ENCODE results near the gene PXMP4. TPM values are rescaled to one million over a fixed set of nuclear protein-coding genes. Genes with fewer than 3 reads are reported as not detected.

Gene PXMP4
- total RNA-seq, 1 experiment from 2014 or later = 5.7 TPM

DNA sequence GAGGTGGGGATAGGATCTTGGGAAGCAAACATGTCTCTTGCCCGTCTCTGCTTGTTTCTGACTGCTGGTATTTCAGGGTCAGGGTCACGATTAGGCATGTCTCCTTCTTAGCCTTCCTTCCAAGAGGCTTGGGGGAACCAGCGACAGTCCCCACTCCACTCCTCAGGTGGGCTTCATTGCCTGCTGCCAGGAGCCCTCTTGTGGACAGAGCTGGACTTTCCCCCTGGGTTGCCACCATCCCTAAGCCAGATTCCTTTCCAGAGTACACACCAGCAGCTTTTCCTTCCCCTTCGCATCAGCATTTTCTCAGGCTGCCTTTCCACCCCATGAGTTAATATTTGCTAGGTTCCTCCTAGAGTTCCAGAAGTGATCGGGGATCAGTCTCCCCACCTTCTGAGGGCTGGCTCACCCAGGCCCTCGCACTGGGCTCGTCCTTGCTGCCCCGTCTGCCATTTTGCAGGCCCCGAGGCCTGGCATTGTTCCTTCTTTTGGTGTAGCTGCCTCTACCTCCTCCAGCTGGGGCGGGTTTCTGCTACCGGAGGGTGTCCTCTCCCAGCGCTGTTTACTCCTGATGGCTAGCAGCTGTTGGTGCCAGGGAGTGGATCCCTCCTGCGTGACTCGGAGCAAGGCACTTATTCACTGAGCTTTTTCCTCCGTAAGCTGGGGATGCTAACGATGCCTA, 66.8 kb downstream of the PXMP4 start:
- Histone ChIP-seq H3K27ac (ENCODE audit: insufficient read length, low read depth, low read length) (no peak overlapping the region), H4K8ac (replicated peaks; ENCODE audit: insufficient read length, low read depth, low read length) (no peak overlapping the region), H3K14ac (ENCODE audit: insufficient read depth, low read length) (no peak overlapping the region), H2BK15ac (ENCODE audit: low read depth, low read length) (no peak overlapping the region), H4K91ac (ENCODE audit: insufficient read length, low read depth, low read length) (no peak overlapping the region), H3K56ac (ENCODE audit: insufficient read length, low read depth, low read length) (no peak overlapping the region), H3T11ph (ENCODE audit: low read length) (no peak overlapping the region), H3K9me3 (ENCODE audit: control insufficient read depth, low read depth, low read length) (no peaks in the 10 kb centered on the region), H3K27me3 (ENCODE audit: insufficient read depth, low read length) (no peaks in the 10 kb centered on the region), H3K18ac (ENCODE audit: insufficient read length, low read depth, low read length) (no peak overlapping the region), H2BK5ac (ENCODE audit: insufficient read length, low read length) (no peak overlapping the region), H3K4ac (ENCODE audit: low read depth, low read length) (no peak overlapping the region), H2BK20ac (ENCODE audit: low read depth, low read length, poor library complexity, severe bottlenecking) (no peak overlapping the region), H2AFZ (ENCODE audit: low read length) (no peak overlapping the region), H4K20me1 (ENCODE audit: control insufficient read depth, insufficient read depth, insufficient read length) (no peaks in the 10 kb centered on the region), H3K23me2 (ENCODE audit: insufficient read length, low read depth, low read length, poor library complexity, severe bottlenecking) (no peaks in the 10 kb centered on the region), H3K23ac (ENCODE audit: insufficient read length, low read depth, low read length) (no peak overlapping the region), H2AK5ac (ENCODE audit: insufficient read length, low read length) (no peak overlapping the region), H2BK120ac (ENCODE audit: low read depth, low read length, poor library complexity, severe bottlenecking) (no peak overlapping the region), H3K79me2 (ENCODE audit: insufficient read depth, low read length) (no peaks in the 10 kb centered on the region), H3K4me1 (ENCODE audit: insufficient read depth, low read length) (no peaks in the 10 kb centered on the region), H3K79me1 (ENCODE audit: insufficient read depth, low read depth, low read length, poor library complexity, severe bottlenecking) (no peaks in the 10 kb centered on the region), H3K9ac (ENCODE audit: extremely low read depth, insufficient read length, low read length) (no peak overlapping the region), H4K5ac (ENCODE audit: insufficient read length, low read depth, low read length) (no peak overlapping the region), H3K4me2 (ENCODE audit: insufficient read depth, insufficient read length, low read length) (no peak overlapping the region), H2BK12ac (ENCODE audit: insufficient read length, low read depth, low read length) (no peak overlapping the region)
- Mint-ChIP-seq H3K27ac (peak overlapping the region in 2 of 3 experiments; percentile 81; a peak in 2 of 7 replicates), H3K9me3 (no peaks in the 10 kb centered on the region; a peak in 1 of 5 replicates), H3K4me1 (peaks cover 28 to 30% of the 10 kb centered on the region in 2 experiments), H3K4me3 (no peak overlapping the region), H3K36me3 (ENCODE audit: insufficient read depth in 1 of 3, low read depth in 3 of 3) (peaks cover 0 to 23% (median 0%) of the 10 kb centered on the region in 3 experiments; a peak in 2 of 7 replicates), H3K27me3 (ENCODE audit: low read depth) (no peaks in the 10 kb centered on the region)
- TF ChIP-seq, protein P1, sequence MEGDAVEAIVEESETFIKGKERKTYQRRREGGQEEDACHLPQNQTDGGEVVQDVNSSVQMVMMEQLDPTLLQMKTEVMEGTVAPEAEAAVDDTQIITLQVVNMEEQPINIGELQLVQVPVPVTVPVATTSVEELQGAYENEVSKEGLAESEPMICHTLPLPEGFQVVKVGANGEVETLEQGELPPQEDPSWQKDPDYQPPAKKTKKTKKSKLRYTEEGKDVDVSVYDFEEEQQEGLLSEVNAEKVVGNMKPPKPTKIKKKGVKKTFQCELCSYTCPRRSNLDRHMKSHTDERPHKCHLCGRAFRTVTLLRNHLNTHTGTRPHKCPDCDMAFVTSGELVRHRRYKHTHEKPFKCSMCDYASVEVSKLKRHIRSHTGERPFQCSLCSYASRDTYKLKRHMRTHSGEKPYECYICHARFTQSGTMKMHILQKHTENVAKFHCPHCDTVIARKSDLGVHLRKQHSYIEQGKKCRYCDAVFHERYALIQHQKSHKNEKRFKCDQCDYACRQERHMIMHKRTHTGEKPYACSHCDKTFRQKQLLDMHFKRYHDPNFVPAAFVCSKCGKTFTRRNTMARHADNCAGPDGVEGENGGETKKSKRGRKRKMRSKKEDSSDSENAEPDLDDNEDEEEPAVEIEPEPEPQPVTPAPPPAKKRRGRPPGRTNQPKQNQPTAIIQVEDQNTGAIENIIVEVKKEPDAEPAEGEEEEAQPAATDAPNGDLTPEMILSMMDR (conservative IDR thresholded peaks at IDR 0.05) = peak; percentile 97
- peak; percentile 85 for DNase-seq
- WGBS (ENCODE audit: extremely low coverage, insufficient read length, low lambda C conversion rate) = no CpG with 5 or more reads among the region's 16 CpGs

Other genes starting within 250 kb of the PXMP4 start
- 10.9 and 11.2 TPM in 2 replicates for gene CBFA2T2, start 230.2 kb downstream of the PXMP4 start, total RNA-seq (2021)
- 0.24 and 0.26 TPM in 2 replicates for gene C20orf144, start 58.0 kb downstream of the PXMP4 start, total RNA-seq (2021)
- 0.46 and 0.55 TPM in 2 replicates for gene ACTL10, start 53.4 kb downstream of the PXMP4 start, total RNA-seq (2021)
- gene NECAB3, start 45.9 kb downstream of the PXMP4 start, total RNA-seq (2021) = 51.5 and 57.7 TPM in 2 replicates
- 57.9 and 58.7 TPM in 2 replicates for gene E2F1, start 33.9 kb downstream of the PXMP4 start, total RNA-seq (2021)
- gene ZNF341, start 11.7 kb upstream of the PXMP4 start, total RNA-seq (2021) = 5.2 and 6.0 TPM in 2 replicates
- gene CHMP4B, start 91.0 kb upstream of the PXMP4 start, total RNA-seq (2021) = 94.9 and 97.9 TPM in 2 replicates